PFSK-1 (cell line): ENCODE results near the gene CIDEA.

Experiments used
- FOXP2 ChIP-seq: optimal IDR thresholded peaks from 2 replicates; pipeline ENCODE3; 2011; ENCODE audit warnings: borderline replicate concordance, control low read depth, inconsistent platforms; ENCODE audit not compliant: insufficient read depth; ENCODE audit errors: extremely low read length, extremely low read depth
- POLR2AphosphoS5 ChIP-seq: IDR thresholded peaks from 2 replicates; pipeline ENCODE4 v1.6.1; 2012; ENCODE audit warnings: low read depth, mild to moderate bottlenecking, control low read depth, low read length, moderate library complexity
- REST ChIP-seq, 2 experiments: IDR thresholded peaks; 2 replicates each; pipeline versions ENCODE4 v1.6.1 to v1.8.0; 2011 to 2012; ENCODE audit warnings: low read depth in 2 of 2, low read length in 2 of 2, control low read depth in 1 of 2, inconsistent platforms in 1 of 2, mild to moderate bottlenecking in 1 of 2, moderate library complexity in 1 of 2; ENCODE audit not compliant: insufficient read depth in 1 of 2
- SIN3A ChIP-seq: IDR thresholded peaks from 2 replicates; pipeline ENCODE4 v1.6.1; 2012; ENCODE audit warnings: mild to moderate bottlenecking, low read length, moderate library complexity, borderline replicate concordance; ENCODE audit not compliant: insufficient read depth
- TAF1 ChIP-seq: IDR thresholded peaks from 2 replicates; pipeline ENCODE4 v1.6.1; 2012; ENCODE audit warnings: low read length, control low read depth, borderline replicate concordance; ENCODE audit not compliant: insufficient read depth

Gene CIDEA

GRCh38 chr18:12248926-12249720 lies 5.0 kb upstream of the CIDEA start:
- no peak for TF ChIP-seq POLR2AphosphoS5
- TF ChIP-seq FOXP2 = no peak
- TF ChIP-seq REST (IDR thresholded peaks at IDR 0.05; ENCODE audit: insufficient read depth in 1 of 2, low read depth in 2 of 2, low read length in 2 of 2) = no peak
- TF ChIP-seq SIN3A = no peak
- TF ChIP-seq TAF1 = no peak

GRCh38 chr18:12251311-12251710 lies 2.9 kb upstream of the CIDEA start:
- TF ChIP-seq TAF1 (no peak), SIN3A (no peak), FOXP2 (no peak), REST (IDR thresholded peaks at IDR 0.05; ENCODE audit: insufficient read depth in 1 of 2, low read depth in 2 of 2, low read length in 2 of 2) (no peak), POLR2AphosphoS5 (no peak)

DNA sequence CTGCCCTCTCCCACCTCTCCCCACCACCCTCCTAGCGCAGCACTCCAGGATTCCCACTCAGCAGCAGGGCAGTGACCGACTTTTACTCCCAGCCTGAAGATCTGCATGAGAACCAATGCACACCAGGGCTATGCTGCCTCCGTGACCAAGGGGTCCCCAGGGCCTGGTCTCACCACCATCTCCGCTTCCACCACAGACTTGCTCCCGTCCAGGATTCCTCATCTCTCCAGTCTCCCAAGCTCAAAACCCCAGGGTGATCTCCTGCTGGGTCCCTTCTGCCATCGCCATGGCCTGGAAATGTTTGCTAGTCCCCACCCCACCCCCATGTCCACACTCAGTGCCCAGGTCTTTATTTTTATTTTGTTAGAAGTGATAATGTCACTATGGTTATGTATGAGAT lies 2.1 kb upstream of the CIDEA start:
- no peak for TF ChIP-seq POLR2AphosphoS5
- no peak for TF ChIP-seq TAF1
- TF ChIP-seq REST (IDR thresholded peaks at IDR 0.05; ENCODE audit: insufficient read depth in 1 of 2, low read depth in 2 of 2, low read length in 2 of 2) = no peak
- TF ChIP-seq SIN3A = no peak
- TF ChIP-seq FOXP2 = no peak

DNA sequence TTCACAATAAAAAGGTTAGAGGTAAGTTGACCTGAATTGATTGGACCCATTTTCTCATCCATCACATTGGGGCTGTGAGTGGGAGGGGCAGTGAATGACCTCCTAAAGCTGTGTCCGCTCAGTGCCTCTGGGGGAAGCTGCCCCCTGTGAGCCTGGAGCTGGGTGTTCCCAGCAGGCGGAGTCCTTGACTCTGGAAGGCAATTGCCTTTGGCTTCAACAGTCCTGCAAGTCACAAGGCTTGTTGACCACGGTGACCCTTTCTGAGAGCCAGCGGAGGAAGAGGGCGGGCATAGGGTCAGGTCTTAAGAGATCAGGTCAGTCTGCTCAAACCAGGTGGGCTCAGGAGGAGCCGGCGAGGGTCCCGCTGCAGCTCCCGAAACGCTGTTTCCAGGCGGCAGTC lies 1.1 kb upstream of the CIDEA start:
- TF ChIP-seq FOXP2 (no peak), REST (IDR thresholded peaks at IDR 0.05; ENCODE audit: insufficient read depth in 1 of 2, low read depth in 2 of 2, low read length in 2 of 2) (no peak), SIN3A (no peak), TAF1 (no peak)
